AML-193 (cell line): ENCODE data around the gene SNX20.

Source experiments
- DNase-seq, 2 experiments: peaks; one replicate each; lab custom pipeline; 2025; lab: John Stamatoyannopoulos, UW

Gene SNX20

DNA sequence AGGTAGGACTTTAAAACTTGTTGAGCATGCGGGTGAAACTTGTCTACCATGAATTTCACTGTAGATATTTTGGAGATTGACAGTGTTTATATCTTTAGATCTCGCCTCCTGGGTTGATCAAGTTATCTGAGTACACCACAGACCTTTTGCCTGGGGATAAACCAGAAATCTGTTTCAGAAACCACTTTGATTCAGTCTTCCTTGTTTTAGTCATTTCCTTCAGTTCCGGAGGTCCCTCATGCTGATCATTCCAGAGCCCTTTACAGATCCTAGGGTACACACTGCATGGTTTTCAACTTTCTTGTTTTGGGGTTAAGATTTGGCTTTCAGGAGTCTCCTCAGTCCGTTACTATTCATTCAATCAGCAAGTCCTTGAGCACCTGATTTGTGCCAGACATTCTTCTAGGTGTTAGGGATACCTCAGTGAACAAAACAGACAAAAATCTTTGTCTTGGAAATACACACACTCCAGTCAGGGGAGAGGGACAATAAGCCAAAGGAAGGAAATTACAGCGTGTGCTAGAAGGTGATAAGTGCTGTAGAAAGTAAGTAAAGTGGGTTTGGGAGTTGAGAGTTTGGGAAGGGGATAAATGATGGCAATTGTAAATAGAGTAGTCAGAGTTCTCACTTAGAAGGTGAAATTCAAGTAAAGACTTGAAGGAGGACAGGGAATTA lies 24.5 kb upstream of the SNX20 start:
- DNase-seq, result no peak

DNA sequence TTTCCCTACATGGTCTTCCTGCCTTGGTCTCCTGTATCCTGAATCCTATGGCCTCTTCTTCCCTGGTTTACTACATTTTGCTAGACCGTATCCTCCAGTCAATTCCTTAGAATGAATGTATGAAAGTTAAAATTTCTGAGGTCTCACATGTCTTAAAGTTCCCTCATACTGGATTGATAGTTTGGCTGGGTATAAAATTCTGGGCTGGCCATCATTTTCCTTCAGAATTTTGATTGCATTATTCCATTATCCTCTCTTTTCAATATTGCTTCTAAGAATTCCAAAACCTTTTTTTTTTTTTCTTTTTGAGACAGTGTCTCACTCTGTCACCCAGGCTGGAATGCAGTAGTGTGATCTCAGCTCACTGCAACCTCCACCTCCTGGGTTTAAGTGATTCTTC lies 23.1 kb upstream of the SNX20 start:
- DNase-seq, result no peak

DNA sequence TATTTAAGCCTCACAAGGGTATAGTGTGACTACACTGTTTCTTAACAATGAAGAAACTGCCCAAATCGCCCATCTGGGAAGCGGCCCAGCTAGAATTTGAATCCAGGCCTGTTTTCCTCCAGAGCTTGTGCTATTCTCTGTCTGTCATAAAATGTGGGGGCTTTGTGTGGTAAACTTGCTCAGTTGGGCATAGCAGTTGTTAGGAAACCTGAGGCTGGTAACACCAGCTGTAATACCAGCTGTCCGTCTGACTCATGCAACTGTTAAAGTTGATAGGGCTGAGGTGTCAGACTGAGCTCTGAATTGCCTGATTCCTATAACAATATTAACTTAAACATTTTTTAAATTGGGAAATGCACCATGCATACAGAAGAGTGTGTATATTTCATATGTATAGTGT lies 21.6 kb upstream of the SNX20 start:
- DNase-seq, result peak; percentile 42 to 75

DNA sequence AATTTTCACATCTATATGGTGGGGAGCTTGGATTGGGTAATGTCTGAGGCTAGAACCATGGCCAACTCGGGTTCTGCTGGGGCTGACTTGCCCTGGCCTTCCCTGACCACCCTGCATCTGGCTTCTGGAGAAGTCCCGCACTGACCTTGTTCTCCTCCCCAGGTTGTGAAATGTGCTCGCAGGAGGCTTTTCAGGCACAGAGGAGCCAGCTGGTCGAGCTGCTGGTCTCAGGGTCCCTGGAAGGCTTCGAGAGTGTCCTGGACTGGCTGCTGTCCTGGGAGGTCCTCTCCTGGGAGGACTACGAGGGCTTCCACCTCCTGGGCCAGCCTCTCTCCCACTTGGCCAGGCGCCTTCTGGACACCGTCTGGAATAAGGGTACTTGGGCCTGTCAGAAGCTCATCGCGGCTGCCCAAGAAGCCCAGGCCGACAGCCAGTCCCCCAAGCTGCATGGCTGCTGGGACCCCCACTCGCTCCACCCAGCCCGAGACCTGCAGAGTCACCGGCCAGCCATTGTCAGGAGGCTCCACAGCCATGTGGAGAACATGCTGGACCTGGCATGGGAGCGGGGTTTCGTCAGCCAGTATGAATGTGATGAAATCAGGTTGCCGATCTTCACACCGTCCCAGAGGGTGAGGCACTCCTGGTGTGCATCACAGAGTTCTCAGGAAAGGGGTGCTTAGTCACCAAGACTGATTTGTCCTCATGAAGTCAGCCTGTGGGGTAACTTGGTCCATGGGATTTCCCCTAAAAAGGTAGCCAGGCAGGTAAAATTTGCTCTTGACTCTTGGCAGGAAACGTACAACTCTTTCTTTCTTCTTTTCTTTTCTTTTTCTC lies 18.4 kb upstream of the SNX20 start:
- no peak for DNase-seq

DNA sequence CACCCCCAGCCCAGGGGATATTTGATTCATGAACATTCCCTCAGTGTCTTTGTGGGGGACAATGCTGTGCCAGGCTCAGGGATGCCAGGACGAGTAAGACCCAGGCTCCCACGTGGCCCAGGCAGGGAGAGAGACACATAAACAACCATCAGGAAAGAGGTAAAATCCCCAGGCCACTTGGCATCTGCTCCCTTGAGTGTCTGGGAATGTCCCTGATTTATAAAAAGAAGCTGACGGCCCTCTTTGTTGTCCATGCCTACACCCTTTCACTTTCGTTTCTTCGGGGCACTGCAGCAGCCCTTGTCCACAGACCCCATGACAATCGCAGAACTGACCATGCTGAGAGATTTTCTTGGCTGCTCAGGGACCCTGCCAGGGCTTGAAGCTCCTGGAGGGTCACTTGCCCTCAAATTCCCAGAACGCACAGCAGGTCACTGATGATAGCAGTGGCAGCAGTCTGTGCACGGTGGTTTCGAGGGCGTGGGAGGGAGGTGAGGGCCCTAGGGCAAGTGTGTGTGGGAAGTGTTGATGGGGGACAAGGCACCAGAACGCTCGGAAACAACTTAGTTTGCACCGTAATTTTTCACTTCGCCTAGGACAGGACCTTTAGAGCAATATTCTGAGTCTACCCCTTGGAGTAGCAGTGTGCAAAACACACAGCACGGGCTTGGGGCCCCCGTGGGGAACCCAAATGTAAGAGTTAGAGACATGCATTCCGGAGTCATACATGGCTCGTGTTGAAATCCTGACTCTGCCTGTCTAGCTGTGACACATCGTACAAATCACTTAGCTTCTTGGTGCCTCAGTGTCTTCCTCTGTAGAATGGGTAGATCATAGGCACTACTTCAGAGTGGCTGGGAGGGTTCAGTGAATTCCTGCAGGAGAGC lies 17.0 kb upstream of the SNX20 start:
- DNase-seq, result no peak

DNA sequence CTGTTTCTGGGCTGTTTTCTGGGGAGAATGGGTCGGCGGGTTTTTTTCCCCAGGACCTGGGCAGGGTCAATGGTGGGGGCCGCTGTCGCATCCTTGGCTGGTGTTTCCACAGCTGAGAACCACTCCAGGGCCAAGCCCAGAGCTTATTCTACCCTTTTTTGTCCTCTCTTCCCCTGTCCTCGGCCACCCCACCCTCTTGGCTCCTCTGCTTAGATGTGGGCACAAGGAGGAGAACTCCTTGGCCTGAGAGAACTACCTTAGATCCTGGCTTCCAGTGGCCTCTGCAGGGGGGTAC lies 16.3 kb upstream of the SNX20 start:
- no peak for DNase-seq

DNA sequence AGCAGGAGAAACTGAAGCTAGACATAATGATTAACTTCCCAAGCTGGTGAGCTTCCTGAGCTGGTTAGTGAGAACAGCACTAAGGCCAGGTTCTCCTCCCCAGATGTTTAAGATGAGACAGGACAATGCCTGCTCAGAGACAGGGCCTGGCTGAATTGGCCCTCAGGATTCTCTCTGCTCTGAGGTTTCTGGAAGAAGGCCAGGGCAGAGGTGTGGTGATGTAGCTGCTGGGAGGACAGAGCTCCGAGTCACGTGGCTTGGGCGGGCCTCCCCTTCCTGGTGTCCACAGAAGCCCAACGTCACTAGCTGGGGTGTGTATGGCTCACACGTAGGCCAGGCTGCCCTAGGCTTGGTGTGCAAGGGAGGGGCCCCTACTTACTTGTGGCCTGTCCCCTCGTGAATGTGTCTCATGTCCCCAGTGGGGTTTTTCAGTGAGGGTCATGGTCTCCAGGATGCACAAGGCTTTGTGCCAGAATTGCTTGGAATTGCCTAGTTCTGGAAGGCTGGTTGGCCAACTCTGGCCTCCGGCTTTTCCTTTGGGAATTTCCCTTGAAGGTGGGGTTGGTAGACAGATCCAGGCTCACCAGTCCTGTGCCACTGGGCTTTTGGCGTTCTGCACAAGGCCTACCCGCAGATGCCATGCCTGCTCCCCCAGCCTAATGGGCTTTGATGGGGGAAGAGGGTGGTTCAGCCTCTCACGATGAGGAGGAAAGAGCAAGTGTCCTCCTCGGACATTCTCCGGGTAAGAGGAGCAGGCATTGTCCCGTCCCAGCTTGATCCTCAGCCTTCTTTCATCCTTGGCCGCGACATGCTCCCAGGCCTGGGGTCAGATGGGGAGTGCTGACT lies 15.7 kb upstream of the SNX20 start:
- peak; percentile 54 to 64 for DNase-seq

DNA sequence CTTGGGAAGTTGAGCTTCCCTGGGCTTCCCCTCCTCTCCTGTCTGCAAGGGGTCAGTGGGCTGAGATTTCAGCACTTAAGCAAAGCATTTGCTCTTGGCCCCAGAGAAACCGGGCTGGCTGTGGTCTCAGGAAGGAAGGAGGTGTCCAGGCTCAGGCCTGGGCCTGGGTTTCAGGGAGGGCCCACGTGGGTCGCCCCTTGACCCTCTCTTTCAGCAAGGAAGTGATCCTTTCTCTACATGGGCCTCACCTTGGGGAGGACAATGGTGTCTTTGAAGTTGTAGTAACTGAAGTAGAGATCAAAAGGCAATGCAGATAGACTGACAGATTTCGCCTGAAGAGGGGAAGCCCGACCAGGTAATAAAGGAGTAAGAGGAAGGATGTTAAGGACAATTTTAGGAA lies 15.0 kb upstream of the SNX20 start:
- no peak for DNase-seq

DNA sequence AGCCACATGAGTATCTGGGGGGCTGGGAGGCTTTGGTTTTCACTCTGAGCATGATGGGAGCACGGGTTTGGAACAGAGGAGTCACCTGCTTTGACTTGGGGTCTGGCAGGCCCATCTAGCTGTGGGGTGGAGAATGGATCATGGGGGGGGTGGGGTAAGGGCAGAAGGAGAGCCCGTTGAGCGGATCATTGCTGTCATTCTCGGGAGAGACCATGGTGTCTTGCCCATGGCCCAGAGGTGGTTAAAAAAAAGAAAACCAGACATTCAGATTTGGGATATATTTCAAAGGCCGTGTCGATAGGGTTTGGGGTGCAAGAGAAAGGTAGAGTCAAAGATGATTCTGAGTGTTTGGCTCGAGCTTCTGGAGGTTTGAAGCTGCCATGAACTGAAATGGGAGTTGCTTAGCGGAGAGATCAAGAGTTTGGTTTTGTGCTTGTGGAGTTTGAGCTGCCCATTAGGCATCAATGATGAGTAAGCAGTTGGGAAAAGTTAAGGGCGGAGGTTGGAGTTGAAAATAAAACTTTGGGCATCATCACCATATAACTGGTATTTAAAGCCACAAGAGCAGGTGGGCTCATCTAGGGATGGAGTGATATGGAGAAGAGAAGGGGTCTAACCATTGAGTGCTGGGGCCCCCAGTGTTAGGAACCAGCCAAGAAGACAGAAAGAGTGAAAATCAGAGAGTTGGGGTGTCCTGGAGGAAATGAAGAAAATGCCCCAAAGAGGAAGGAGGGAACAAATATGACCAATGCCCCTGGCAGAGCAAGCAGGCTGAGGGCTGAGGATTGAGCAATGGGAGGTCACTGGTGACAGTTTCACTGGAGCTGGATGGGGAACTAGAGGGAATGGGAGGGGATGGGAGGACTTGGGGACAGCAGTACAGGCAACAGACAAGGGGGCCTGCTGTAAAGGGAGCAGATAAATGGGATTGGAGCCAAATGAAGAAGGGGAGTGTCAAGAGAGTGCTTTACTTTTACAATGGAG lies 14.2 kb upstream of the SNX20 start:
- peak; percentile 83 to 91 for DNase-seq

DNA sequence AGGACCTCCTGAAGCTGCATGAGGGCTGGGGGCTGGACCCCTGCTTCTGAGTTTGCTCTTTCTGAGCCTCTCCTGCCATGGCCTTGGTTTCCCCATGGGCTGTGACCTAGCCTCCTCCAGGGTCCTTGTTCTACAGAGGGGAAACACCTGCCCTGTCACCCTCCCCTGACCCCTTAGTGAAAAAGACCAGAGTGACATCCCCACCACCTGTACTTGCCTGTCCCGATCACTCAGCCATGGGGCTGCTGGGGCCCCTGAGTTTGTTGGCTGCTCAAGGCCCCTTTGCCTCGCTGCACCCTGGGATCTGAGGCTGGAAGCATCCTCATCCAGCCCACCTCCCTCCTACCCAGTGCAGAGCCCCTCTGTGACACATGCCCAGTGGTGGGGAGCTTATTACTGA lies 13.1 kb upstream of the SNX20 start:
- DNase-seq, result no peak

DNA sequence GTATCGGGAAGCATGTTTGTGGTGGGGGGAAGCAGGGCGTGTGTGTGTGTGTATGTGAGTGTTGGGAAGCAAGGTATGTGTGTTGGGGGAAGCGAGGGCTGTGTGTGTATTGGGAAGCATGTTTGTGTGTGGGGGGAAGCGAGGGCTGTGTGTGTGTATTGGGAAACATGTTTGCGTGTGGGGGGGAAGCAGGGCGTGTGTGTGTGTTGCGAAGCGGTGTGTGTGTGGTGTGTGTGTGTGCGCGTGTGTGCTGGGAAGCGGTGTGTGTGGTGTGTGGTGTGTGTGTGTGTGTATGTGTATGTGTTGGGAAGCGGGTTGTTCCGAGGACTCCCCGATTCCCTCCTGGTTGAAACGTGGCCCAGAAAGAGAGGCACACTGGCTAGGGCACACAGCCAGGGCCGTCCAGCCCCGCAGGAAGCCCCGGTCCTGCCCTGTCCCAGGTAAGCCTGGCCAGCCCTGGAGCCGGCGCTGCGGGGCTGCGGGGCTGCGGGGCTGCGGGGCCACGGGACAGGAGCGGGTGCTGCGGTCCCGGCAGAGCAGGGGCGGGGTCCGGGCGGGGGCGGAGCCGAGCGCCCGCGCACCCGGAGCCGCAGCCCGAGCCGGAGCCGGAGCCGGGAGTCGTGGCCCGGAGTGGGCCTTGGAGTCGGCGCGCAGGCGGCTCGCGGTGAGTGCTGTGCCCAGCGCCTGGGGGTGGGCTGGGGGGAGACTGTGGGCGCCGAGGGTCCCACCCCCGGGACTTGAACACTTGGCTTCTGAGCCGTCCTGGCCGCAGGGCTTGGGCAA lies 12.1 kb upstream of the SNX20 start, which contains the start of gene NOD2:
NOD2 (plus strand) TSS at position 608 of the 783 bp plus-strand sequence. CDS start 5,890 bp downstream, outside the sequence.
- no peak for DNase-seq

DNA sequence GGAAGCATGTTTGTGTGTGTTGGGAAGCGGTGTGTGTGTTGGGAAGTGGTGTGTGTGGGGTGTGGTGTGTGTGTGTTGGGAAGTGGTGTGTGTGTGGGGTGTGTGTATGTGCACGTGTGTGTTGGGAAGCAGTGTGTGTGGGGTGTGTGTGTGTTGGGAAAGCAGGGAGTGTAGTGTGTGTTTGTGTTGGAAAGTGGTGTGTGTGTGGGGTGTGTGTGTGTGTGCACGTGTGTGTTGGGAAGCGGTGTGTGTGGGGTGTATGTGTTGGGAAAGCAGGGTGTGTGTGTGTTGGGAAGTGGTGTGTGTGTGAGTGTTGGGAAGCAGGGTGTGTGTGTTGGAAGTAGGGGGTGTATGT lies 11.5 kb upstream of the SNX20 start:
- DNase-seq, result no peak

DNA sequence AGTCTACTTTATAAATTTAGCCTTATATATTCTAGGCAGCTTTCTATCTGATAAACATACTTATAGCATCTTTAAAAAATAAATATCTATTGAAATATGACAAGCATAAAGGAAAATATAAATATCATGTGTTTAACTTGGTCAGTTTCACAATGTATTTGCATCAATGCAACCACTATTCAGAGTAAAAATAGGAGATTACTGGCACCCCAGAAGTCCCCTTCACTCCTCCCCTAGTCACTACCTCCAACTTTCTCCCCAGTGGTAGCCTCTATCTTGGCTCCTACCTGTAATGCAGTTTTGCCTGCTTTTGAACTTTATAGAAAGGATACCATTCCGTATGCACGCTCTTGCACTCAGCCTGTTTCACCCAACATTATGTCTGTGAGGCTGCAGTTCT lies 9.1 kb upstream of the SNX20 start:
- DNase-seq, result no peak

DNA sequence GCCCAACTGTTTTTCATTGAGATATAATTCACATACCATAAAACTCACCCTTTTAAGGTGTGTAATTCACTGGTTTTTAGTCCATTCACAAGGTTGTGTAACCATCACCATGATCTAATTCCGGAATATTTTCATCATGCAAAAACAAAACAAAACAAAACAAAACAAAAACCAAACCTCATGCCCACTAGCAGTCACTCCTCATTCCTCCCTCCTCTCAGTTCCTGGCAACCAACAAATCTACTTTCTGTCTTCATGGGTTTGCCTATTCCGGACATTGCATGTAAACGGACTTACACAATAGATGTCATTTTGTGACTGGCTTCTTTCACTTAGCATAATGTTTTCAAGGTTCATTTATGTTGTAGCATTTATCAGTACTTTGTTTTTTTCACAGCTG lies 7.8 kb upstream of the SNX20 start:
- no peak for DNase-seq

DNA sequence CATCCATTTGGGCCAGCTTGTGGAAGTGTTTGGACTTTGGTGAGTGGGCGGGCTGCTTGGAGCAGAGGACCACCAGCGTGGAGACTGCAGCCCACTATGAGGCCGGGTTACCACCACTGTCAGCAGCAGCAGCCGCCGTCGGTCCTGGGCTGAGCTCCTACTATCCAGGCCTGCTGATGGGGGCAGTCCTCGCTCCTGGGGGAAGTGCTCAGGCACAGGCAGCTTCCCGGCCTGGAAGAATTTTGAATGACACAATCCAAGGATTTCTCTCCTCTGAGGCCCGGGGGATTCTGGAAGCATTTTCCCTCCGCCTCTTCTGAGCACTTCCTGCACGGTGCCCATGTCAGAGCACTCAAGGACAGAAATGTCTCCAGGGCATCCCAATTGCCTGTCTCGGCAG lies 7.0 kb upstream of the SNX20 start:
- no peak for DNase-seq

DNA sequence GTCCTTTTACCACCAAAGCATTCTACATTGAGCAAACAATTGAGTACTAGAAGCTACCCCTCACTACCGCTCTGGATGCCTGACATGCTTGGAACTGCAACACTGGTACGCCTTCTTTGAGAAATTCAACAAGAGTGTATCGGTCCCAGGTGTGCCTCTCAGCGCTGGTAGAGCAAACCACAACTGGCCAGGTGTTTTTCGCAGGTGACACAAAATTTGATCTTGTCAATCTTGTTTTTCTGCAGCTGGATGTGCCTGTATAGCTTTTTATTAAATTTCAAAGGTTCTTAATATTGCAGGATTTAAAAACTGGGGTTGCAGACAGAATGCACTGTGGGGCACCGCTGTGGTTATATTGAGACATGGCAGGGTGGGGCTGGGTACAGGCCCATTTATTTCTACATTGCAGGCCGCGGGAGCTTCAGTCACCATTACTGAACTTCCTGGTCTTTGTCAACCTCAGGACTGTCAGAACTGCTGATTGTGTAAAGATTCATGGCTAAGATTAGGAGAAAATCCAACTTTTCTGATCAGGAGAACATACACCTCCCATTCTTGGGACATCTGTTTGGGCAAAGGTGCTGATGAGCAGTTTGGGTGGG lies 4.5 kb upstream of the SNX20 start:
- DNase-seq, result peak; percentile 81 to 85

DNA sequence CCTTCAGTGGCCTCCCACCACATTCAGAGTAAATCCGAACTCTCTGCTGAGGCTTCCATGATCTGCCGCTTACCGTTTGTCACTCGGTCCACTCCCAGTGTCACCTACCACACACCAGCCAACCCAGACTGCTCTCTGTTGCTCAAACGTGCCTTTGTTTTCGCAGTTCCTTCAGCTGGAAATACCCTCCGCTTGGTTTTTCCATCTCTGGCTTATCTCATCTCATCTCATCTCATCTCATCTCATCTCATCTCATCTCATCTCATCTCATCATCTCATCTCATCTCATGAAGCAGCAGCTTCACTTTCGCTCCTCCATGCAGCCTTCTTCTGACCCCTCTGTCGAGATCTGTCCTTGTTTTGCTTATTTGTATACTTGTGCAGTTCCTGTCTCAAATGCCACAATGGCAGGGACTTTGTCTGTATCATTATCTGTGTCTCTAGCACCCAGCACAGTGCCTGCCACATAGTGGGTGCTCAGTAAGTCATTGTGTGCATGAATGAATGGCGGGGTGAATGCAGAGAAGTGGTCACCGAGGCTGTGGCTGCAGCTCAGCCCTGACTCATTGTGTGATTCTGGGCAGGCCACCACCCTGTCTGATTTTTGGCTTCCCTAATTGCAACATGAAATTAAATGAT lies 3.8 kb upstream of the SNX20 start:
- peak; percentile 57 to 63 for DNase-seq

DNA sequence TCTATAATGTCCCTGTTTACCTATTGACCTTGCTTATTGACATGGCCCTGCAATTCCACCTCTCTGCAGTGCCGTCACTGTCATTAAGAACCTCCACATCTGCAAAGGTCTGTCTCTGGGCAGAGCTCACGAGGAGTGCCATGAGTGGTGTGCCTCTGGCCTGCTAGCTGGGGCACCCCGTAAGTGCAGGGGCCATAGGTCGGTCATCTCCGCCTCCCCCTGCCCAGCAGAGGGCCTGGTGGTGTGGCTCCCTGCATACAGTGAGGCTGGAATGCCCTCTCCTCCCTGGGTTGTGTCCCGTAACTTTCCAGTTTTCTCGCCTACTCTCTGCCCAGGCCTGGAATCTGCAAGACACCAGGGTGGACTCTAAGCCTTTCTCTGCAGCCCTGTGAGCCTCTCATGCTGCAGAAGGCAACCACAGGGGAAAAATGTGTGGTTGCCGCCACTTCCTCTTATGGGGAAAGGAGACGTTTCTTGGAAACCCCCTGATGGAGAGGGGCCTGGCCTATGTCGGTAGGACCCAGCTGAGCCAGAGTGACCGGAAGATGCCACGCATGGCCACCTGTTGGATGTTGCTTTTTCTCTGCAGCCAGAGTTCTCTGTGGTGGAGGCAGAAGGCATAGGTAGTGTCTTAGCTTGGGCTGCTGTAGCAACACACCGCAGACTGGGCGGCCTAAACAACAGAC lies 2.7 kb upstream of the SNX20 start:
- peak; percentile 93 for DNase-seq
